Spleen (tissue), 11 donors: ENCODE data around the gene CCDC184. TPM values are rescaled to one million over a fixed set of nuclear protein-coding genes. Genes with fewer than 3 reads are reported as not detected.

Experiments used
- DNase-seq: peaks from one replicate; pipeline ENCODE4 v3.0.0-alpha.2; 2020
- H3K27ac ChIP-seq, 8 donors: fragments of 200-600 bp; sonication (generic) in 7 of 8; 1 replicate in 4 of 8; 2 replicates in 4 of 8; pipeline versions ENCODE4 v1.5.0 to v1.8.0; 2016 to 2021; ENCODE audit warnings: inconsistent platforms in 4 of 8, mild to moderate bottlenecking in 4 of 8, moderate library complexity in 1 of 8
- H3K27me3 ChIP-seq, 7 donors: fragments of 200-600 bp; sonication (generic) in 6 of 7; replicated peaks in 1 of 7; 1 replicate in 4 of 7; 2 replicates in 3 of 7; pipeline versions ENCODE4 v1.5.0 to v1.8.0; 2016 to 2021; ENCODE audit warnings: inconsistent platforms in 3 of 7, mild to moderate bottlenecking in 1 of 7
- H3K36me3 ChIP-seq, 6 donors: fragments of 200-600 bp; sonication (generic) in 5 of 6; 1 replicate in 4 of 6; 2 replicates in 2 of 6; pipeline versions ENCODE4 v1.5.0 to v1.8.0; 2016 to 2021; ENCODE audit warnings: inconsistent platforms in 2 of 6
- H3K4me1 ChIP-seq, 6 donors: fragments of 200-600 bp; sonication (generic) in 5 of 6; 1 replicate in 3 of 6; 2 replicates in 3 of 6; pipeline versions ENCODE4 v1.5.0 to v1.8.0; 2016 to 2021; ENCODE audit warnings: inconsistent platforms in 3 of 6
- H3K4me3 ChIP-seq, 8 donors: fragments of 200-600 bp; sonication (generic) in 7 of 8; 1 replicate in 4 of 8; 2 replicates in 4 of 8; pipeline versions ENCODE4 v1.5.0 to v1.8.0; 2016 to 2021; ENCODE audit warnings: inconsistent platforms in 4 of 8, mild to moderate bottlenecking in 4 of 8, moderate library complexity in 2 of 8
- H3K9me3 ChIP-seq, 8 donors: fragments of 200-600 bp; sonication (generic) in 7 of 8; 1 replicate in 4 of 8; 2 replicates in 4 of 8; pipeline versions ENCODE4 v1.5.0 to v1.8.0; 2016 to 2021; ENCODE audit warnings: inconsistent platforms in 4 of 8
- CTCF ChIP-seq, 11 experiments: fragments of 200-600 bp in 7 of 11; fragments of 450-650 bp in 4 of 11; sonication (generic) in 4 of 11; IDR thresholded peaks in 8 of 11; conservative IDR thresholded peaks in 3 of 11; 1 replicate in 7 of 11; 2 replicates in 4 of 11; pipeline versions ENCODE4 v1.4.0 to v1.8.0; 2016 to 2021; ENCODE audit warnings: antibody characterized with exemption in 11 of 11, inconsistent platforms in 4 of 11, mild to moderate bottlenecking in 1 of 11
- POLR2A ChIP-seq, 3 donors: fragments of 450-650 bp; IDR thresholded peaks; one replicate each; pipeline ENCODE4 v1.5.1; 2017; ENCODE audit warnings: antibody characterized with exemption in 3 of 3, mild to moderate bottlenecking in 1 of 3
- POLR2AphosphoS5 ChIP-seq, 3 donors: sonication (generic); formaldehyde crosslinking; IDR thresholded peaks; one replicate each; pipeline ENCODE4 v1.5.1; 2017; ENCODE audit warnings: antibody characterized with exemption in 3 of 3
- WGBS, 5 donors: extraction: QIAGEN DNeasy Blood & Tissue Kit in 3 of 5; methylation state at CpG; one replicate each; pipeline versions ENCODE4 v1.1.5 to v1.1.7; 2013 to 2018; 5-methylcytosine and 5-hydroxymethylcytosine counted together
- intact Hi-C: fragments of 100-400 bp; cut with DNase I; formaldehyde crosslinking; loops from one replicate; pipeline ENCODE4 v1.15.0; 2023; ENCODE audit warnings: low total_unique reads
- polyA plus RNA-seq, 3 donors: library from polyadenylated mRNA; stranded (reverse); fragments of 200-250 nt; gene quantifications; one replicate each; pipeline ENCODE4 v1.2.1, GENCODE V29; 2013
- total RNA-seq, 7 donors: library from RNA; depleted of rRNA in 3 of 7; stranded (reverse); fragments of >200 nt in 3 of 7; fragmentation: NEBNext Ultra II Directional in 4 of 7; extraction: Animal tissue kit (Norgen Biotek cat#: 25700) in 4 of 7; gene quantifications; one replicate each; pipeline versions ENCODE4 v1.1.0 to v1.2.1, GENCODE V29; 2016 to 2021
- donor health status: healthy with polysubstance abuse.
- donor health status: DM: no; HTN: no; CAD: no; lungs with moderate emphysema.
- donor health status: DM: no; HTN: no; CAD: no.
- donor health status: Bipolar disorder and iron deficiency.
- donor health status: healthy.
- donor health status: DM: no; HTN: no; CAD: no.
- donor health status: DM: yes; HTN: yes; CAD: no.

CCDC184 gene
- total and polyA plus RNA-seq, 10 donors: 0.45 to 1.7 (median 0.88) TPM

DNA sequence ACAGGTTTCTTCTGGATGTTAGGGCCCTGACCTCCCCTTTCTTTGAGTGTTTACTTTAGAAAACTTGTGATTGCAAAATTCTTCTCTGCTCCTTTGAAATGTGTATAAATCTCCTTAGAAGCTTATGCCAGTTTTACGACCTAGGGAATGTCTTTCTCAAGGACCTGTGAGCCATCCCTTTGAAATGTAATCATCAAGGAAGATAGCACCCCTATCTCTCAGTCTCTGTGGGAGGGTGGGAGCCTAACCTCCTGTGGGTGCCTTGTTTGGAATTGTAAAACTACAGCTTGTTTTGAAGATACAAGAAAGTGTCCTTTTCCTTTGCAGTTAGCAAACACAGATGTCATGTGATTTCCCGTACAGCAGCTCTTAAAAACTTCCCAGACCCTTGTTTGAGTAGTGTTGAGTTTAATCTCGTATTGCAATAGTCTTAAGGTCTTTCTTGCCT is 16.4 kb downstream of the CCDC184 start:
- H3K27me3 ChIP-seq: no peaks in the 10 kb centered on the region
- TF ChIP-seq POLR2A (IDR thresholded peaks at IDR 0.05) (no peak), POLR2AphosphoS5 (IDR thresholded peaks at IDR 0.05) (no peak), CTCF (IDR thresholded peaks at IDR 0.05 in 8 of 11, conservative IDR thresholded peaks at IDR 0.05 in 3 of 11) (no peak)
- H3K4me1 ChIP-seq: peaks cover 10 to 45% (median 35%) of the 10 kb centered on the region in 6 donors
- peaks cover 0 to 25% (median 11%) of the 10 kb centered on the region in 8 donors for H3K9me3 ChIP-seq
- no peak for DNase-seq
- H3K36me3 ChIP-seq: peaks cover 0 to 5% (median 0%) of the 10 kb centered on the region in 6 donors
- H3K27ac ChIP-seq: peak overlapping the region in 7 of 8 donors; percentile 94 to 99 (median 97)
- 19 to 23% (median 20%) methylated on average over 3 of the region's 3 CpGs for WGBS, 5 donors
- peak overlapping the region in 4 of 8 donors; percentile 0 to 73 (median 54) for H3K4me3 ChIP-seq
- intact Hi-C loops: no loop called here

GRCh38 chr12:48201091-48201490 is 17.6 kb downstream of the CCDC184 start:
- Histone ChIP-seq H3K27me3 (no peaks in the 10 kb centered on the region), H3K4me3 (no peak overlapping the region), H3K27ac (peak overlapping the region in 3 of 8 donors; percentile 94 to 97 (median 96)), H3K36me3 (peaks cover 0 to 16% (median 0%) of the 10 kb centered on the region in 6 donors), H3K9me3 (peaks cover 0 to 38% (median 23%) of the 10 kb centered on the region in 8 donors), H3K4me1 (peaks cover 10 to 45% (median 35%) of the 10 kb centered on the region in 6 donors)
- TF ChIP-seq CTCF (IDR thresholded peaks at IDR 0.05 in 8 of 11, conservative IDR thresholded peaks at IDR 0.05 in 3 of 11) (no peak), POLR2AphosphoS5 (IDR thresholded peaks at IDR 0.05) (no peak), POLR2A (IDR thresholded peaks at IDR 0.05) (no peak)
- intact Hi-C loops: no loop called here
- WGBS, 5 donors: 71 to 87% (median 82%) methylated on average over 3 of the region's 3 CpGs
- DNase-seq: no peak

- no peak overlapping the region for H3K4me3 ChIP-seq
- H3K4me1 ChIP-seq: peaks cover 10 to 45% (median 35%) of the 10 kb centered on the region in 6 donors
- peak overlapping the region in 1 of 8 donors; percentile 94 for H3K27ac ChIP-seq
- H3K36me3 ChIP-seq: peaks cover 0 to 18% (median 0%) of the 10 kb centered on the region in 6 donors
- H3K27me3 ChIP-seq: no peaks in the 10 kb centered on the region
- DNase-seq: no peak
- intact Hi-C loops: no loop called here
- no peak for TF ChIP-seq CTCF (IDR thresholded peaks at IDR 0.05 in 8 of 11, conservative IDR thresholded peaks at IDR 0.05 in 3 of 11)
- no peak for TF ChIP-seq POLR2A (IDR thresholded peaks at IDR 0.05)
- TF ChIP-seq POLR2AphosphoS5 (IDR thresholded peaks at IDR 0.05): no peak
- 84 to 96% (median 91%) methylated on average over 3 of the region's 3 CpGs for WGBS, 5 donors
- peaks cover 0 to 42% (median 27%) of the 10 kb centered on the region in 8 donors for H3K9me3 ChIP-seq
These were observed 18.1 kb downstream of the CCDC184 start for GRCh38 chr12:48201516-48201915.

DNA sequence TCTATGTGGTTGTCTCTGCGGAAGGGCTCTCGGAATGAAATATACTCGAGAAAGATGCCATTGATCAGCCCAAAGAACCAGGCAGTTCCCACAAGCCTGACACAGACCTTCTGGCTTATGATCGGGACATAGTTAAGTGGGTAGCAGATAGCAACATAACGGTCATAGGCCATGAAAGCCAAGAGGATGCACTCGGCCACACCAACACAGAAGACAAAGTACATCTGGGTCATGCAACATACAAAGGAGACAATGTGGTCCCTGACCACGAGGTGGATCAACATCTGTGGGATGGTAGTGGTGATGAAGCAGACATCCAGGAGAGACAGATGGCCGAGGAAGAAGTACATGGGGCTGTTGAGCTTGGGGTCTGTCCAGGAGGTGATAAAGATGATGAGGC is 19.3 kb downstream of the CCDC184 start:
- Histone ChIP-seq H3K4me1 (peaks cover 10 to 34% (median 26%) of the 10 kb centered on the region in 6 donors), H3K9me3 (peaks cover 0 to 55% (median 40%) of the 10 kb centered on the region in 8 donors), H3K4me3 (no peak overlapping the region), H3K36me3 (peaks cover 0 to 20% (median 0%) of the 10 kb centered on the region in 6 donors), H3K27me3 (no peaks in the 10 kb centered on the region), H3K27ac (no peak overlapping the region)
- TF ChIP-seq POLR2AphosphoS5 (IDR thresholded peaks at IDR 0.05): no peak
- TF ChIP-seq POLR2A (IDR thresholded peaks at IDR 0.05): no peak
- TF ChIP-seq CTCF (IDR thresholded peaks at IDR 0.05 in 8 of 11, conservative IDR thresholded peaks at IDR 0.05 in 3 of 11): no peak
- DNase-seq: no peak
- intact Hi-C loops: no loop called here
- 92 to 99% (median 95%) methylated on average over 8 of the region's 8 CpGs for WGBS, 5 donors
